Measurements from ENCODE around the gene CAPRIN2.

The CAPRIN2 gene

GRCh38 chr12:30700216-30700900 lies 54.4 kb downstream of the CAPRIN2 start:
- DNase-seq (ENCODE audit: low read depth in 2 of 2), result no peak

- no peak for DNase-seq (ENCODE audit: low read depth in 2 of 2)
These were observed 56.4 kb downstream of the CAPRIN2 start for GRCh38 chr12:30698346-30698745.

- DNase-seq (ENCODE audit: low read depth in 2 of 2), result no peak
These were observed 57.8 kb downstream of the CAPRIN2 start for GRCh38 chr12:30696943-30697342.

GRCh38 chr12:30696486-30696885 lies 58.3 kb downstream of the CAPRIN2 start:
- no peak for DNase-seq (ENCODE audit: low read depth in 2 of 2)

GRCh38 chr12:30696103-30696408 lies 58.7 kb downstream of the CAPRIN2 start:
- no peak for DNase-seq (ENCODE audit: low read depth in 2 of 2)

GRCh38 chr12:30695199-30696102 lies 59.3 kb downstream of the CAPRIN2 start, which contains the start of gene IPO8:
Gene IPO8 (minus strand): TSS chr12:30695869. CDS start chr12:30695647, 222 bp downstream.
- peak; percentile 79 to 81 for DNase-seq (ENCODE audit: low read depth in 2 of 2)

GRCh38 chr12:30694412-30695198 lies 60.1 kb downstream of the CAPRIN2 start:
- DNase-seq (ENCODE audit: low read depth in 2 of 2), result no peak

GRCh38 chr12:30692470-30692869 lies 62.3 kb downstream of the CAPRIN2 start:
- no peak for DNase-seq (ENCODE audit: low read depth in 2 of 2)

GRCh38 chr12:30691122-30691879 lies 63.5 kb downstream of the CAPRIN2 start:
- DNase-seq (ENCODE audit: low read depth in 2 of 2), result no peak

GRCh38 chr12:30687265-30687986 lies 67.3 kb downstream of the CAPRIN2 start:
- DNase-seq (ENCODE audit: low read depth in 2 of 2), result no peak

- no peak for DNase-seq (ENCODE audit: low read depth in 2 of 2)
These were observed 75.5 kb downstream of the CAPRIN2 start for GRCh38 chr12:30679241-30679640.

- no peak for DNase-seq (ENCODE audit: low read depth in 2 of 2)
These were observed 76.5 kb downstream of the CAPRIN2 start for GRCh38 chr12:30678221-30678620.

GRCh38 chr12:30661210-30661609 lies 93.5 kb downstream of the CAPRIN2 start:
- DNase-seq (ENCODE audit: low read depth in 2 of 2), result no peak
